HepG2 (cell line): ENCODE results near the gene NPAS2.

Source experiments
- ASH2L ChIP-seq: fragments of 300-600, 200-600 bp; sonication (generic); IDR thresholded peaks from 2 replicates; pipeline ENCODE4 v1.7.0; 2017; ENCODE audit warnings: low read depth, mild to moderate bottlenecking, moderate library complexity, mixed read lengths, low read length; ENCODE audit not compliant: insufficient read length
- CEBPB ChIP-seq: IDR thresholded peaks from 2 replicates; pipeline ENCODE4 v1.6.1; 2011; ENCODE audit warnings: low read depth, low read length, improper control_type of control experiment, borderline replicate concordance
- CHD4 ChIP-seq: fragments of 200-600 bp; sonication (generic); IDR thresholded peaks from 2 replicates; pipeline ENCODE4 v1.7.0; 2017; ENCODE audit warnings: mild to moderate bottlenecking, low read length, borderline replicate concordance
- JUN ChIP-seq: sonication (generic); formaldehyde crosslinking; IDR thresholded peaks from 2 replicates; pipeline ENCODE4 v1.4.0; 2020; ENCODE audit warnings: mild to moderate bottlenecking, missing genetic modification reagents
- JUND ChIP-seq: sonication (generic); formaldehyde crosslinking; IDR thresholded peaks from 2 replicates; pipeline ENCODE4 v1.8.0; 2022; ENCODE audit warnings: mild to moderate bottlenecking, missing genetic modification reagents
- NFE2 ChIP-seq: sonication (generic); formaldehyde crosslinking; IDR thresholded peaks from 2 replicates; pipeline ENCODE4 v1.4.0; 2020; ENCODE audit warnings: missing genetic modification reagents
- PITX1 ChIP-seq: sonication (generic); formaldehyde crosslinking; IDR thresholded peaks from 2 replicates; pipeline ENCODE4 v1.5.1; 2020; ENCODE audit warnings: mild to moderate bottlenecking, missing genetic modification reagents

DNA sequence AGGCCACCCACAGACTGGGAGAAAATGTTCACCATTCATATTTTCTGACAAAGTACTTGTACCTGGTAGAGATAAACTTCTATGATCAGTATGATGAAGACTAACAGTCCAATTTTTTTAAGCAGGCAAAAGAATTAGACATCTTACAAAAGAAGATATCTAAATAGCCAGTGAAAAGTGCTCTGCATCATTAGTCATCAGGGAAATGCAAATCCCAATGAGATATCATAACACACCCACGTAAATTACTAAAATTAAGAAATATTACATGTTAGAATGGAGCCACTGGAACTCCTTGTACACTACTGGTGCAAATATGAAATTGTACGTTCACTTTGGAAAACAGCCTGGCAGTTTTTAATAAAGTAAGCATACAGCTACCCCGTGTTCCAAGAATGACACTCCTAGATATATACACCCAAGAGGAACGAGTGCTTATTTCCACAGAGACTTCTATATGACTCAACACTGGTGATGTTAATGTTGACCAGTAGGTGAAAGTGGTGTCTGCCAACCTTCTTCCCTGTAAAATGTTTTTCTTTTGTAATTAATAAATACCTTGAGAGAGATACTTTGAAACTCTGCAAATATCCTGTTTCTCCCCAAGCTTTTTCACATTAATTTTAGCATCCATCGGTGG, 80.3 kb downstream of the NPAS2 start:
- TF ChIP-seq ASH2L (no peak), CEBPB (no peak), NFE2 (CRISPR knock-in tag) (no peak), JUN (CRISPR knock-in tag) (no peak), CHD4 (no peak), PITX1 (CRISPR knock-in tag) (no peak), JUND (CRISPR knock-in tag) (no peak)
